Fibroblast of upper back skin (primary cell): ENCODE measurements around the gene MAGEB17.

Experiments used
- DNase-seq: peaks from one replicate; pipeline ENCODE4 v3.0.0-alpha.2; 2013

The MAGEB17 gene

DNA sequence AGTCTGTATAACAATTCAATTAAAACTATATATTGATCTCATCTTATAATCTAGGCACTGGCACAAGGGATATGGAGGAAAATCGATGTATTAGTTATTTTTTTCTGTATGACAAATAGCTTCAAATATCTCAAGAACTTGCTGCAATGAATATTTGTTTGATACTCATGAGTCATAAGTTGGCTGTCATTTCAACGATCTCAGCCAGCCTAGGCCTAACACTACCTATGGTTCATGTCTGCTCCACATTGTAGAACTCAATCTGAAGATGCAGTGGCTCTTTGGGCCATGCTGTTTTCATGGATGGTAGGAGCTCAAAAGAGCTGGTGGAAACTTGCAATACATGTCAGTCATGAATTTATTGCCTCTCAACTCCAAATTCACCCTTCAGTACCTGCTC lies 44.7 kb downstream of the MAGEB17 start:
- peak; percentile 38 for DNase-seq

DNA sequence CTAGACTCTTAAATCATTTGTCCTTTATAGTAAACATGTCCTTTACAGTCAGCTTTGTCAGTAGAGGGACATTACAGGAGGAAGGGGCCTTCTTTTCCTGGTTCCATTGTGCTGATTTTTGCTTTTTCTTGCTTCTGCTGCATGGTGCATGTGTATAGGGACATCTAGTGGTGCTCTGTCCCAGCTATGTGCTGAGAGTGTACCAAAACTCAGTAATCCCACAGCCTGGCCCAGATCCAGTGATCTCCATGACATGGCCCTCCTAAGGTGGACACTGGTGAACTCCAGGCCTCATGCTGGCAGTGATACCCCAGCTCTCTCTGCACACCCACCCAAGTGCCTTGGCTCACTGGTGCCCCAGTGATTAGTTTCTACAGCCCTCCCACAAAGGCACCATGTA lies 45.2 kb downstream of the MAGEB17 start:
- DNase-seq = peak; percentile 21

DNA sequence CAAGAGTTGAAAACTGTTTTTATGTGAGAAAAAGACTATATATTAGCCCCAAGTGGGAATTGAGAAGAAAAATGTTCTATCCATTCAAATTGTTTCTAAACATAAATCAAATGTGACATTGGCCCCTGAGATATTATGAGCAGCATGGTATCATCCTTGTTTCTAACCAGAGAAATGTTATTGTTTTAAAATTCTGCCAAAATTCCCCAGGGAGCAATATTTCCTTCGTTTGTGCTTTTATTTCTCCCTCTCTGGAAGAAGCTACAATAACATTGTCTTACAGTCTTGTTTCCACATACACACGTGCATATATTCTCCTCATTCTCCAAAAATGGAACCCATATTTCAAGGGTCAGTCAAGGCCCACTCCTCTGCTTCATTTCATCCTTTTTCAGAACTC lies 46.7 kb downstream of the MAGEB17 start:
- peak; percentile 65 for DNase-seq

DNA sequence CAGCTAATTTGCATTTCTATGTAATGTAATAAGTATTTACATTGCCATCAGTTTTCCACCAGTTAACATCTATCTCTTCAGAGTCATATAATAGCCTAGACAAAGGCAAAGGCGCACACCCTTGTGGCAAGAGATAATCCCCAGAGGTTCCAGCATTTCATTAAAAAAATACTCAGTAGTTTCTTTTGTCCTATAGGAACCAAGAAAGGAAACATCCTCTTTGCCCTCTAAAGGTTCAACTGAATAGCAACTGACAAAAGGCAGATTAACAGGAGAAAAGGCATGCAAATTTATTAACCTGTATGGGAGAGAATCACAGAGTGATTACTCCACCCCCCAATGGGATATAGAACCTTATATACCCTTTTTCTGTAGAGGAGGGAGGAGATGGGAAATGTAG lies 48.4 kb downstream of the MAGEB17 start:
- DNase-seq = no peak
